Epithelial cell of esophagus (primary cell): ENCODE measurements around the gene TMED10.

ENCODE experiments used
- DNase-seq: peaks from one replicate; pipeline ENCODE4 v3.0.0; 2010; ENCODE audit warnings: low read depth
- H3K4me3 ChIP-seq: 2 replicates; pipeline ENCODE4 v1.5.1; 2011; ENCODE audit warnings: mild to moderate bottlenecking, low read length, control low read depth
- CTCF ChIP-seq: IDR thresholded peaks from 2 replicates; pipeline ENCODE4 v1.5.1; 2011; ENCODE audit warnings: low read depth, mild to moderate bottlenecking, low read length, control low read depth, inconsistent platforms; ENCODE audit not compliant: insufficient read depth; ENCODE audit errors: missing control alignments

Gene TMED10

GRCh38 chr14:75164809-75165208 is 11.6 kb downstream of the TMED10 start:
- TF ChIP-seq CTCF: no peak
- DNase-seq: no peak
- no peak overlapping the region for H3K4me3 ChIP-seq

- TF ChIP-seq CTCF: no peak
- H3K4me3 ChIP-seq: no peak overlapping the region
- DNase-seq: no peak
Observed at GRCh38 chr14:75163677-75164076, 12.7 kb downstream of the TMED10 start.

- no peak overlapping the region for H3K4me3 ChIP-seq
- no peak for DNase-seq
- TF ChIP-seq CTCF: no peak
Observed at GRCh38 chr14:75162631-75163030, 13.8 kb downstream of the TMED10 start.

- TF ChIP-seq CTCF: no peak
- peak; percentile 50 for DNase-seq
- no peak overlapping the region for H3K4me3 ChIP-seq
Observed at GRCh38 chr14:75158843-75159614, 17.4 kb downstream of the TMED10 start.

- H3K4me3 ChIP-seq: no peak overlapping the region
- no peak for TF ChIP-seq CTCF
- DNase-seq: no peak
Observed at GRCh38 chr14:75156901-75157300, 19.5 kb downstream of the TMED10 start.

GRCh38 chr14:75156111-75156510 is 20.3 kb downstream of the TMED10 start:
- no peak for TF ChIP-seq CTCF
- DNase-seq: no peak

GRCh38 chr14:75155169-75155568 is 21.2 kb downstream of the TMED10 start:
- TF ChIP-seq CTCF: no peak
- H3K4me3 ChIP-seq: no peak overlapping the region
- no peak for DNase-seq

More at GRCh38 chr14:75156111-75156510, 20.3 kb downstream of the TMED10 start:
- H3K4me3 ChIP-seq: no peak overlapping the region
